Measurements from ENCODE around the gene RASD1. TPM values are rescaled to one million over a fixed set of nuclear protein-coding genes. Genes with fewer than 3 reads are reported as not detected.

The RASD1 gene
- polyA plus RNA-seq, 1 of the 3 experiments (the other 2 are of a cell fraction), result 0.43 TPM

- Histone ChIP-seq H3K79me2 (ENCODE audit: insufficient read depth) (no peaks in the 10 kb centered on the region), H4K20me1 (ENCODE audit: insufficient read depth) (no peaks in the 10 kb centered on the region), H3K9me2 (no peaks in the 10 kb centered on the region), H3K27ac (ENCODE audit: low read depth in 2 of 2, low read length in 1 of 2) (no peak overlapping the region), H3K4me2 (no peak overlapping the region), H3K36me3 (replicated peaks in 1 of 2; ENCODE audit: control insufficient read depth in 1 of 2, insufficient read depth in 2 of 2, low read length in 1 of 2) (no peaks in the 10 kb centered on the region), H2AFZ (ENCODE audit: low read depth) (no peak overlapping the region), H3K4me1 (ENCODE audit: control insufficient read depth in 1 of 2, insufficient read depth in 2 of 2, low read depth in 1 of 2, low read length in 1 of 2) (no peaks in the 10 kb centered on the region), H3K4me3 (ENCODE audit: low read depth in 2 of 2, low read length in 1 of 2) (no peak overlapping the region), H3F3A (replicated peaks; ENCODE audit: insufficient read depth) (no peaks in the 10 kb centered on the region), H3K9me3 (no peaks in the 10 kb centered on the region), H3K27me3 (ENCODE audit: insufficient read depth) (peaks cover 14% of the 10 kb centered on the region), H3K9ac (no peak overlapping the region)
- POLR2A ChIA-PET, result no interaction called here
- DNase-seq, result no peak
- TF ChIP-seq GATA2 (CRISPR knock-in tag; IDR thresholded peaks at IDR 0.05) (no peak), TCF12 (IDR thresholded peaks at IDR 0.05) (no peak), TEAD4 (IDR thresholded peaks at IDR 0.05; ENCODE audit: borderline replicate concordance, insufficient read depth) (no peak), EP300 (IDR thresholded peaks at IDR 0.05; ENCODE audit: borderline replicate concordance in 1 of 2, low read depth in 1 of 2, low read length in 1 of 2) (no peak), TAF1 (IDR thresholded peaks at IDR 0.05; ENCODE audit: borderline replicate concordance, low read depth, low read length) (no peak), NRF1 (IDR thresholded peaks at IDR 0.05; ENCODE audit: low read depth, low read length) (no peak), SIN3A (IDR thresholded peaks at IDR 0.05; ENCODE audit: borderline replicate concordance, low read depth, low read length) (no peak), RAD21 (IDR thresholded peaks at IDR 0.05; ENCODE audit: low read length) (no peak), YY1 (IDR thresholded peaks at IDR 0.05; ENCODE audit: low read depth) (no peak), POLR2AphosphoS5 (IDR thresholded peaks at IDR 0.05; ENCODE audit: low read depth, low read length) (no peak), FOXJ3 (CRISPR knock-in tag; IDR thresholded peaks at IDR 0.05) (no peak)
- TF ChIP-seq, protein P1, sequence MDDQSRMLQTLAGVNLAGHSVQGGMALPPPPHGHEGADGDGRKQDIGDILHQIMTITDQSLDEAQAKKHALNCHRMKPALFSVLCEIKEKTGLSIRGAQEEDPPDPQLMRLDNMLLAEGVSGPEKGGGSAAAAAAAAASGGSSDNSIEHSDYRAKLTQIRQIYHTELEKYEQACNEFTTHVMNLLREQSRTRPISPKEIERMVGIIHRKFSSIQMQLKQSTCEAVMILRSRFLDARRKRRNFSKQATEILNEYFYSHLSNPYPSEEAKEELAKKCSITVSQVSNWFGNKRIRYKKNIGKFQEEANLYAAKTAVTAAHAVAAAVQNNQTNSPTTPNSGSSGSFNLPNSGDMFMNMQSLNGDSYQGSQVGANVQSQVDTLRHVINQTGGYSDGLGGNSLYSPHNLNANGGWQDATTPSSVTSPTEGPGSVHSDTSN (IDR thresholded peaks at IDR 0.05), result no peak
- 48% methylated on average over 5 of the region's 6 CpGs for WGBS (ENCODE audit: low lambda C conversion rate)
- CTCF ChIA-PET, result interaction anchor here (1.1 kb wide), 1 partner anchor 23 kb away, joined by 4 read pairs; no protein-coding TSS in a partner anchor
These were observed 32.4 kb downstream of the RASD1 start for GRCh38 chr17:17463821-17464220.

GRCh38 chr17:17462048-17462824, 34.0 kb downstream of the RASD1 start:
- no peak for TF ChIP-seq RFX5 (IDR thresholded peaks at IDR 0.05; ENCODE audit: low read length)
- TF ChIP-seq, protein P2, sequence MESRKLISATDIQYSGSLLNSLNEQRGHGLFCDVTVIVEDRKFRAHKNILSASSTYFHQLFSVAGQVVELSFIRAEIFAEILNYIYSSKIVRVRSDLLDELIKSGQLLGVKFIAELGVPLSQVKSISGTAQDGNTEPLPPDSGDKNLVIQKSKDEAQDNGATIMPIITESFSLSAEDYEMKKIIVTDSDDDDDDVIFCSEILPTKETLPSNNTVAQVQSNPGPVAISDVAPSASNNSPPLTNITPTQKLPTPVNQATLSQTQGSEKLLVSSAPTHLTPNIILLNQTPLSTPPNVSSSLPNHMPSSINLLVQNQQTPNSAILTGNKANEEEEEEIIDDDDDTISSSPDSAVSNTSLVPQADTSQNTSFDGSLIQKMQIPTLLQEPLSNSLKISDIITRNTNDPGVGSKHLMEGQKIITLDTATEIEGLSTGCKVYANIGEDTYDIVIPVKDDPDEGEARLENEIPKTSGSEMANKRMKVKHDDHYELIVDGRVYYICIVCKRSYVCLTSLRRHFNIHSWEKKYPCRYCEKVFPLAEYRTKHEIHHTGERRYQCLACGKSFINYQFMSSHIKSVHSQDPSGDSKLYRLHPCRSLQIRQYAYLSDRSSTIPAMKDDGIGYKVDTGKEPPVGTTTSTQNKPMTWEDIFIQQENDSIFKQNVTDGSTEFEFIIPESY (IDR thresholded peaks at IDR 0.05; ENCODE audit: borderline replicate concordance, low read depth), result no peak
- TF ChIP-seq USF1 (IDR thresholded peaks at IDR 0.05; ENCODE audit: borderline replicate concordance, low read depth), result no peak
- TF ChIP-seq TEAD4 (IDR thresholded peaks at IDR 0.05; ENCODE audit: borderline replicate concordance, insufficient read depth), result no peak
- TF ChIP-seq EZH2phosphoT487 (IDR thresholded peaks at IDR 0.05; ENCODE audit: borderline replicate concordance, low read depth), result no peak
- TF ChIP-seq SIN3A (IDR thresholded peaks at IDR 0.05; ENCODE audit: borderline replicate concordance, low read depth, low read length), result no peak
- no peak for TF ChIP-seq FOSL2 (IDR thresholded peaks at IDR 0.05; ENCODE audit: borderline replicate concordance, low read depth)
- no peak for TF ChIP-seq GATA2 (CRISPR knock-in tag; IDR thresholded peaks at IDR 0.05)
- H3K27ac ChIP-seq (ENCODE audit: low read depth in 2 of 2, low read length in 1 of 2), result no peak overlapping the region
- H3K9me3 ChIP-seq, result no peaks in the 10 kb centered on the region
- DNase-seq, result no peak
- CTCF ChIA-PET, result no interaction called here
- no peaks in the 10 kb centered on the region for H3K9me2 ChIP-seq
- H3K9ac ChIP-seq, result no peak overlapping the region
- no peaks in the 10 kb centered on the region for H3F3A ChIP-seq (replicated peaks; ENCODE audit: insufficient read depth)
- H3K79me2 ChIP-seq (ENCODE audit: insufficient read depth), result no peaks in the 10 kb centered on the region
- no peaks in the 10 kb centered on the region for H3K36me3 ChIP-seq (replicated peaks in 1 of 2; ENCODE audit: control insufficient read depth in 1 of 2, insufficient read depth in 2 of 2, low read length in 1 of 2)
- H2AFZ ChIP-seq (ENCODE audit: low read depth), result no peak overlapping the region
- no peaks in the 10 kb centered on the region for H4K20me1 ChIP-seq (ENCODE audit: insufficient read depth)
- POLR2A ChIA-PET, result no interaction called here
- H3K4me3 ChIP-seq (ENCODE audit: low read depth in 2 of 2, low read length in 1 of 2), result no peak overlapping the region
- no peak overlapping the region for H3K4me2 ChIP-seq
- 68% methylated on average over 12 of the region's 15 CpGs for WGBS (ENCODE audit: low lambda C conversion rate)
- H3K27me3 ChIP-seq (ENCODE audit: insufficient read depth), result peaks cover 7% of the 10 kb centered on the region
- H3K4me1 ChIP-seq (ENCODE audit: control insufficient read depth in 1 of 2, insufficient read depth in 2 of 2, low read depth in 1 of 2, low read length in 1 of 2), result no peaks in the 10 kb centered on the region

Measured in SK-N-SH (cell line).